Renal cortex interstitium (tissue), 15 donors: Measurements from ENCODE around the gene ADARB1. TPM values are rescaled to one million over a fixed set of nuclear protein-coding genes. Genes with fewer than 3 reads are reported as not detected.
A peak's percentile ranks its signal among the peaks of the same experiment; 100 is the strongest.
"Not testable (repeated sequence)": the region's sequence is repeated elsewhere in the genome, so short reads cannot be mapped to it uniquely, and the experiment has no call there.

ENCODE experiments used
- DNase-seq, 11 donors: peaks; one replicate each; pipeline ENCODE4 v3.0.0-alpha.2; 2013; ENCODE audit warnings: low read depth in 9 of 11, low spot score in 4 of 11; ENCODE audit errors: extremely low read depth in 1 of 11
- long read RNA-seq, 16 experiments: transcript quantifications; one replicate each; lab custom pipeline, GENCODE V29; 2026
- polyA plus RNA-seq, 3 donors: library from polyadenylated mRNA; unstranded; fragments of 120-200 nt; gene quantifications; one replicate each; pipeline ENCODE4 v1.2.1, GENCODE V29; 2013; ENCODE audit not compliant: insufficient read length in 3 of 3

Gene ADARB1, protein sequence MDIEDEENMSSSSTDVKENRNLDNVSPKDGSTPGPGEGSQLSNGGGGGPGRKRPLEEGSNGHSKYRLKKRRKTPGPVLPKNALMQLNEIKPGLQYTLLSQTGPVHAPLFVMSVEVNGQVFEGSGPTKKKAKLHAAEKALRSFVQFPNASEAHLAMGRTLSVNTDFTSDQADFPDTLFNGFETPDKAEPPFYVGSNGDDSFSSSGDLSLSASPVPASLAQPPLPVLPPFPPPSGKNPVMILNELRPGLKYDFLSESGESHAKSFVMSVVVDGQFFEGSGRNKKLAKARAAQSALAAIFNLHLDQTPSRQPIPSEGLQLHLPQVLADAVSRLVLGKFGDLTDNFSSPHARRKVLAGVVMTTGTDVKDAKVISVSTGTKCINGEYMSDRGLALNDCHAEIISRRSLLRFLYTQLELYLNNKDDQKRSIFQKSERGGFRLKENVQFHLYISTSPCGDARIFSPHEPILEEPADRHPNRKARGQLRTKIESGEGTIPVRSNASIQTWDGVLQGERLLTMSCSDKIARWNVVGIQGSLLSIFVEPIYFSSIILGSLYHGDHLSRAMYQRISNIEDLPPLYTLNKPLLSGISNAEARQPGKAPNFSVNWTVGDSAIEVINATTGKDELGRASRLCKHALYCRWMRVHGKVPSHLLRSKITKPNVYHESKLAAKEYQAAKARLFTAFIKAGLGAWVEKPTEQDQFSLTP
- 10 to 100 TPM; 15.2 to 22.2 (median 17.6) TPM for polyA plus RNA-seq
- long read RNA-seq, donor 1: 0 reads
- long read RNA-seq, donor 2: 0 reads
- long read RNA-seq, donor 3: 0 reads
- long read RNA-seq, donor 4: 0 reads
- long read RNA-seq, donor 5: 0 reads
- long read RNA-seq, donor 6: 0 reads
- long read RNA-seq, donor 7: 0 reads
- long read RNA-seq, donor 8, partial matches to known transcripts: 10 of 10 reads
- long read RNA-seq, donor 8, other reads (novel, unspliced or antisense): 0 of 10 reads
- long read RNA-seq, donor 9: 0 reads
- long read RNA-seq, donor 10: 0 reads
- long read RNA-seq, donor 11: 0 reads
- long read RNA-seq, donor 12: 0 reads
- long read RNA-seq, donor 13: 0 reads
- long read RNA-seq, donor 14: 0 reads
- long read RNA-seq, donor 15: 0 reads
- long read RNA-seq, donor 16, full-length matches to known transcripts: 1 of 9 reads
- long read RNA-seq, donor 16, partial matches to known transcripts: 8 of 9 reads
- long read RNA-seq, donor 16, other reads (novel, unspliced or antisense): 0 of 9 reads

DNA sequence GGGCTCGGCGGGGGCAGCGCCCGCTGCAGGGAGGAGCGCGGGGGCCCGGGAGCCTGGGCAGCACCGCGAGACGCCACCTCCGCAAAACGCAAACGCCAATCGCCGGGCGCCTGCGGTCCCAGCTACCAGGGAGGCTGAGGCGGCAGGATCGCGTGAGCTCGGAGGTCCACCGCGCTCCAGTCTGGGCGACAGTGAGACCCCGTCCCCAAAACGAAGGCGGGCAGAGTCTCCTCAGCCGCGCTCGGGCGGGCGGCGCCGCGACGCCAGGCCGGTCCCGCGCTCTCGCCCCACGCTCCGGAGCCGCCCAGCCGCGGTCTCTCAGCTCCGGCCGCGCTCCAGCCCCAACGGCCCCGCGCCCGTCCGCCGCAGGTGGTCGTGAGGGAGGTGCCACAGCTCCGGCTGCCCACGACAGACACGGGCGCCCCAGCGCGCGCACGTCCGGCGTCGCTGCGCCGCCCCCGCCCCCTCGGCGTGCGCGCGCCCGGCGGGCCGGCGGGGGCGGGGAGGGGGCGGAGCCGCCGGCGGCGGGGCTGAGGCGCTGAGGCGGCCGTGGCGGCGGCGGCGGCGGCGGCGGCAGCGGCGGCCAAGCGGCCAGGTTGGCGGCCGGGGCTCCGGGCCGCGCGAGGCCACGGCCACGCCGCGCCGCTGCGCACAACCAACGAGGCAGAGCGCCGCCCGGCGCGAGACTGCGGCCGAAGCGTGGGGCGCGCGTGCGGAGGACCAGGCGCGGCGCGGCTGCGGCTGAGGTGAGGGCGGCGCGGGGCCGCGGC, at the start of gene ADARB1:
TSS of gene ADARB1 (plus strand) at position 533 of the 770 bp plus-strand sequence. CDS start 97,077 bp downstream, outside the sequence.
- DNase-seq: peak in 3 of 11 donors; percentile 43 to 60 (median 47)

DNA sequence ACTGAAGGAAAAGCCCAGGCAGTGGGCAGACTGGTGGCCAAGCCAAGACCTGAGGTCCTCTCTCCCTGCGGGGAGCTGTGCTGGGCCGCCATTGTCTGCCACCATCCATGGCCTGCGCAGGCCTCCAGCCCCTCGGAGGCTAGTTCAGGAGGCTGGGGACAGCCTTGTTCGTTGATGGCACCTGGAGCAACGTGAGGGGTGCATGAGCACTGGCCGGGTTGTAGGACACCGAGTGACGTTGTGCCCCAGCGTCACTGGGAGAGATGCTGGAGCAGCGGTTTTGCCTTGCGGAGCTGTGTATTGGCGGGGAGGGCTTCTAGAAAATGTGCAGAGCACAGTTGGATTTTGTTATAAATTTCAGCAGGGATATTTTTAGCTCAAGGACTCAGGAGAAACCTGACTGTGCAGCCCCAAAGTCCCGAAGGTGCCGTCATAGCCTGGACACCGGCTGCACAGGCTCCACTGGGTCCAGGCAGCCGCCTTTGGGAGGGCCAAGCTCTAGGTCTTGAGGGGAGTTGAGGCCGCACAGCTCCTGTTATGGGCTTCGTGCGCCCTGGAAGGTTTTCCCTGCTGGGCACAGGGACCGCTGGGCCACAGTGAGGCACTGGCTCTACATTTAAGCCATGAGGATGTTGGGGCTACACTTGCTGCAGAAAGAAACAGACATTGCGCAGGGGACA, 48.2 kb upstream of the ADARB1 start:
- no peak for DNase-seq

DNA sequence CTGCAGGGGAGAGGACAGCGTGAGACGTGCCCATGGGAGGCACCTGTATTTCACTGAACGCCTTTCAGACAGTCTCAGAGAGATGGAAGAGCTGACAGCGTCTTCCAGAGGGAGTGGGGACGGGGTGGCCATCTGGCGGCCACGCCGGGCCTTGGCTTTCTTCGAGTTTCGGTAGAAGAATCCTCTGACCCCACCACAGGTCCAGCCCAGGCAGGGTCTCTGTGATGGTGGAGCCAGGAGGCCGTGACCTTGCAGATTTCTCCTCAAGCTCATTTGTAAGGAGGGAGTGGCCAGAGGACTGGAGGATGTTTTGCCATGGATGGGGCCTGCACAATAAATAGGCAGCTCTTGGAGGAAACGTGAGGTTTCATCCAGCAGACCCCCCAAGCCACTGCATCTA, 47.6 kb upstream of the ADARB1 start:
- DNase-seq: no peak

DNA sequence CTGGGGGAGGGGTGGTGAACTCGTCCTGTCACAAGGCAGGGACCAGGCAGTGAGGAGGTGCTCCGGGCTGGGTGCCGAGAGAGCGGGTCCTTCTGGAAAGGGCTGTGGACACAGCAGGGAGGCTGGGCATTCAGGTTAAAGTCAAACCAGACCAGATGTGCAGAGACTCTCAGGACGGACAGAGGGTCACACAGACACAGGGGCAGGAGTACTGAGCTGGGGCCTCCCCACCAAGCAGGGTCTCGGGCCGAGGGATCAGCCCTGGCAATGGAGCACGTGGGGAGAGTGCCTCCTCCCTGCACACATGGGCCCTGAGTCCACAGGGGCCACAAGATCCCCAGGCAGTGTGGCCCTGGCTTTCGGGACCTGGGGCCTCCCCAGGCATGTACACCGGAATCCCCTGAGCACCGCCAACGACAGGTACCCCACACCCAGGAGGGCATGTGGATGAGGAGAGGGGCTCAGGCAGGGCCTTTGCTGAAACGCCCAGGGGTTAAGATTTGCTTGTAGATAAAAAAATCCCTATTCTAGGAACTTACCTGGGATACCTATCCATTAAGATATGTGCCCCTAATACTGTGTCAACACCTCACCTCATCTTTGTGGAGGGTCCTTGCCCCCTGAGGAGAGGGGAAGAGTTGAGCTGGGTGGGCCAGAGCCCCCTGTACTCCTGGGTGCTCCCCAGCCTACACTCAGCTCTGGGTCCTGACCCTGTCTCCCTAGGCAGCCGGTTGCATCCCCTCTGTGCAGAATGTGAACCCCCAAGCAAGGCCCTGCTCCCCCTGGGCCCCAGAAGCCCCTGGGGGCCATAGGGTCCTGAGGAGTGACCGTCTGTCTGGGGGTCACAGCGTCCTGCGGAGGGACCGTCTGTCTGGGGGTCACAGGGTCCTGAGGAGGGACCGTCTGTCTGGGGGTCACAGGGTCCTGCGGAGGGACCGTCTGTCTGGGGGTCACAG, 46.9 kb upstream of the ADARB1 start:
- no peak for DNase-seq

DNA sequence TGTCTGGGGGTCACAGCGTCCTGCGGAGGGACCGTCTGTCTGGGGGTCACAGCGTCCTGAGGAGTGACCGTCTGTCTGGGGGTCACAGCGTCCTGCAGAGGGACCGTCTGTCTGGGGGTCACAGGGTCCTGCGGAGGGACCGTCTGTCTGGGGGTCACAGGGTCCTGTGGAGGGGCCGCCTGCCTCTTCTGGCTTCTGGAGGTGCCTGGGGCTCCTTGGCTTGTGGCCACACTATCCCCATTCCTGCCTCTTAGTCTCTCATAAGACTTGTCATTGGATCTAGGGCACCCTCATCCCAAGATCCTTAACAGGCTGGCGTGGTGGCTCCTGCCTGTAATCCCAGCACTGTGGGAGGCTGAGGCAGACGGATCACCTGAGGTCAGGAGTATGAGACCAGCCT, 45.7 kb upstream of the ADARB1 start:
- not testable (repeated sequence) for DNase-seq

DNA sequence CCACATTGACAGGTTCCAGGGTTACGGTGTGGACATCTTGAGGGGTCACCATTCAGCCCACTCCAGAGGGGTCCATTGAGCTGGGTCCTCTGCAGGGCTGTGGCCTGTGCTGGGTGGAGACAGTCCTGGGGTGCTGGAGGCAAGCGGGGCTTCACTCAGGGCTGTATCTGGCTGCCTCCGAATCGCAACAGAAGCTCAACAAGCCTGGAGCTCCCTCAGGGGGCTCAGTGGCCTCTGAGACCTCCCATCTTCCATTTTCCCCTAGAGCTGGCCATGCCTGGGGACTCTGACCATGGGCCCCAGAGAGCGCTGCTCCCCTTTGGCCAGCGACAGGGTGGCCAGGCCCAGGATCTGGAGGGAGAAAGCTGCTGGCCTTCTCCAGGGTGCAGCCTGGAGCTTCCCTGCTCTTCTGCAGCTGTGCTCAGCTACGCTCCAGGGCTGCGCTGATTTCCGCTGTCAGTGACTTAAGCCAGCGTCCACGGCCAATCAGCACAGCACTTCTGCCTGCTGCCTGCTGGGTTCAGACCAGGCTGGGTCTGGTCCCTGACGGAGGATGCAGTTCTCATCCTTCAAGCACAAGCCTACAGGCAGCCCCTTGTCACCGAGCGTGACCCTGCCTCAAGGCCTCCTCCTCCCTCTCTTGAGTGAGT, 45.0 kb upstream of the ADARB1 start:
- no peak for DNase-seq

DNA sequence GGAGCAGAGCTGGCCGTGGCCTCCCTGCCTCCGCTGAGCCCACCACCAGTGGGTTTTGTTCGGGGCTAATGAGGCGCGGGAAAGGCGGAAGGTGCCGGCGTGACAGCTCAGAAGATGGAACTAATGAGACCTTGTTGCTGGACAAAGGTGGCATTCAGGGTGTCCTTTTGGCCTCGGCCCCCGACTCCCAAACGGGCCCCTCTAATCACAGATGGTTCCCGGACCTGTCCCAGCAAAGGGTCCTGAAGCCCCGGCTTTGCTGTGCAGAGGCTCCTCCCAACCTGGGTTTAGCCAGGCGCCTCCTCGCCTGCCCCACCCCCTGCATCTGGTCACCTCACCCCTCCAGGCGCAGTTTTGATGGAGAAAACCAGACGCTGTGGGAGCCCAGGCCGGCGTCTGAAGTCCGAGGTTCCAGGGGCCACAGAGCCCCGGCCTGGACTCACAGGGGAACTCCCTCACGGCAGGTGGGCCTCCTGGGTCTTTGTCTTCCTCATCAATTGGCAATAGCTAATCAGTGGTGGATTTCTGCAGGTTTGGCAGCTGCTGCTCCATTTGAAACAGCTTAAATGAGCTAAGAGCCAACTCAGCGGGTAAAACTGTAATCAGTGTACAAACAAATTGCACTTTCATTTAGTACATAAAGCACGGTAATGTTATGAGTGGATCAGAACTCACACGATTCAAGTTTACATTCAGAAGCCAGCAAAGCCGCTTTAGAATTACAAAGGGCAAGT, 44.3 kb upstream of the ADARB1 start:
- DNase-seq: no peak

DNA sequence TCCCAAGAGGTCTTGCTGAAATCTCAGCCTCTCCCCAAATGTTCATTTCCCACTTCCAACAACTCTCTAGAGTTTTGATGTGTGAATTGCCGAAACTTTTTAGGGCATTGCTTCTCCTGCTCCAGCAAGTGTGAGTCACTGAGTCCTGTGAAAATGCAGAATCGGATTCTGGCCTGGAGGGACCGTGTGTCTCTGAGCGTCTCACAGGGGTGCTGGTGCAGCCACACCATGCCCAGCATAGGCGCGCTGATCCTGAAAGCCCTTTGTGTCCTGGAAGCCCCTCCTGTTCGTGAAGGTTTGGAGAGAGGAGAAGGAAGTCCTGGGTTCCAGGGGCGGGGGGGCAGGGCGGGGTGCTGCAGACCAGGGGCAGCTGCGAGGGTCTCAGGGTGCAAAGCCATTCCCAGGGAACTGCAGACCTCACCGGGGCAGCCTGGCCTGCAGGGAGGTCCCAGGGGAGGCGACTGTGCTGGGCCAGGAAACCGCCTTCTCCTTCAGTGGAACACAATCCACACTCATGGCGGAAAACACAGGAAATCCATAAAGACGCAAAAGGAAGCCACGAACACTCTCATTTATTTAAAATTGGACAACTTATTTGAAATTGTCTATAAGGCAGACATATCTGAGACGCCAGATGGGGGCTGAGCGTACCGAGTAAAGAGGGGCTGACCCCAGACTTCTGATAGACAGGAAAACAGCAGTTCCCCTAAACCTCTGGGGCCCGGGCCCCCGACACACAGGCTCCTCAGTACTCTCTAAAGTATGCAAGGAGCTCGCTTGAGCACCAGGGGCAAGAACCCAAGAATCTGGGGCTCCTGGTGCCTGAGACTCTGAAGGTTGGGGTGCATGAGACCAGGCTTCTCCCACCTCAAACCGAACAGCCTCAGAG, 43.5 kb upstream of the ADARB1 start:
- DNase-seq: no peak

DNA sequence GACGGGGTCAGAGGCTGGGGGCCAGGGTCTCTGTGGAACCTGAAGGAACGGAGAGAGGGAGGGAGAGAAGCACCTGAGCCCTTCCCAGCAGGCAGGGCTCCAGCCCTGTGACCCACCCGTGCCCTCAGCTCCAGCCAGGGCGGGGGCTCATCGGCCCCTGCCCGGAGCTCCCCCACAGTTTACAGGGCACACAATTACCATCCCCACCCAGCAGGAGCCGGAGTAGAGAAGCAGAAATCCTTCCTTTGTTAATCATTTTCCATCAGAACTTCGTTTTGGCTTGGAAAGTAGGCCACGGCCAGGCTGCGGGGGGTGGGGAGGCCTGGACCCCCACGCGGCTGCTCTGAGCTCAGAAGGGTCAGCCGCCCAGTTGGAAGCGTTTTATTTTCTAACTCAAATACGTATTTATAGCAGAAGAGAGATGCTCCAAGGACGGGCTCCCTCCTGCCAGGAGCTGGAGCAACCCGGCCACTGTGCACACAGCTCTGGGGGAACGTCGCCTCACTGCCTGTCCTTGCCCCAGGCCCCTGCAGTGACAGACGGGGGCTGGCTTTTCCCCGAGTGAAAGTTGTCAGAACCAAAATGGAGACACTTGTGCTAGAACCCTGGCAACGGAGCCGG, 42.7 kb upstream of the ADARB1 start:
- no peak for DNase-seq

DNA sequence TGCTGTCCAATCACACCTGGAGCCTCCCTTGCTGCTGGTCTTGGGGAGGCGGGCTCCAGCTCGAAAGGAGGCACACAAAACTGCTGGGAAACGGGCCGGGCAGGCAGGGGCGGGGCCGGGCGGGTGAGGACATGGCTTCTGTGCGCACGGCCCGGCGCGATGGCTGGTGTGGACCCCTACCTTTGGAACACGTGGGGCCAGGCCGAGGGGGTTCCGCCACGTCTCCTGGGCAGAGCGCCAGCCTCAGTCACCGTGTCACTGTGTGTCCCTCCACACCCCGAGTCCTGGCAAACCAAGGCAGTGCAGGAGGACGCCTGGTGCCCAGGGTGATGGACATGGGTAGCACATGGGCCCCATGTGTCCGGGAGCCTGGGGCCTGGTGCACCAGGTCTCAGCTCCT, 42.0 kb upstream of the ADARB1 start:
- no peak for DNase-seq

DNA sequence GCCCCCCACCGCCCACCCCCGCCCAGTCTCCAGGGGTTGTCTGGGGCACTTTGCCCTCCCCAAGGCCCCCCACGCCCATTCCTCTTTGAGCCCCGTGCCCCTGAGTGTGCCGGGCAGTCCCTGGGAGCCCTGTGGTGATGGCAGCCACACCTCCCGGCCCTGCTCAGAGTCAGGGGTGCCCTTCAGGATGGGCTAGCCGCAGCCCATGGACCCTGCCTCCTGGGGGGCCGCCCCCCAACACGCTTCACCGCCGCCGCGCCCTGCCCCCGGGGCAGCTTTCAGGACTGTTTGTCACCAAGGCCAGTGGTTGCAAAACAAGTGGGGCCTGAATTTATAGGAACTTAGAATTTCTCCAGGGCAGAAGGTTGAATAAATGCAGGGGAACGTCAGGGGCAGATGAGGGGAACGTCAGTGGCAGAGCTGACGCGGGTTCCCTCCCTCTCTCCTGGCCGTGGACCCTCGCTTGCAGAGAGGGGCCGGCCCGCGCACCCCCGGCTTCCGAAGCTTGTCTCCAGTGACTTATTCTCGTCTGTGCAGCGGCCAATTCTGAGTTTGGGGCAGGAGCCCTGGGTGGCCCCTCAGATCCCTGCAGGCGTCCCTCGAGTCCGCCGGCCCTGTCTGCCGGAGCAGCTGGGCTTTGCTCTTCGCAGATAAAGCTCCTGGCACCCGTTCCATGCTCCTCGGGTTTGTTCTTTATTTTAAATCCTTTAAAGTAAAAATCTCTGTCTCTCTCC, 41.2 kb upstream of the ADARB1 start:
- no peak for DNase-seq

DNA sequence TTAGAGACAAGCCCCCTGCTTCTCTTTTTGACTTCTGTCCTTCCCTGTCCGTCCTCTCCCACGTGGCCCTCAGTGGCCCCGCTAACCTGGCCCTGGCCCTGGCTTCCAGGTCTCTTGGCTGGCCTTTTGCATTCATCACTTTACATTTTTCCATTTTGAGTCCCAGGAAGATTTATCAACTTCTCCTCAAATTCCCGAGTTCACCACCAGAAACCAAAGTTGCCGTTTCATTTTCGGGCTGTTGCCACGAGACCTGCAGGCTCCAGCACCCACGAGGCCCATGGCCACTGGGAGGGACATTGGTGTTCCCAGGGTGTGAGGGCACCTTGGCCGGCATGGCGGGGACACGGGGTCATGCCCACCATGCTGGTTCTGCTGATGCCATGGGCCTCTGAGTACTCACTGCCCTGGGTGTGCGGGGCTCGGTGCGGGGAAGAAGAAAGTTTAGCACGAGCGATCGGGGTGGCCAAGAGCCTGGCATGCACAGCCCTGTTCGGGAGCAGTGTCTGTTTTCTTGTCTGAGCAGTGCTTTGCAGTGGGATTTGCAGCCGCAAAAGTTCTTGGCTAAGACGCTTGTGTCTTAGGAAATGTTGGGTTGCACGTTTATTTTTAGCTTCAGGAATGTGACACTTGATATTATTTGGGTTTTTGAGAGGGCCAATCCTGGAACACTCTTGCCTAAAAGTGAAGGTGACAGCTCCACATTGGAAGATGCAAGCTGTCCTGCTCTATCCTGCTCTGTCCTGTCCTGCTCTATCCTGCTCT, 40.4 kb upstream of the ADARB1 start:
- no peak for DNase-seq
